GM19025 (cell line): ENCODE results near the gene VPS35.
A peak's percentile ranks its signal among the peaks of the same experiment; 100 is the strongest.

Experiments used
- ATAC-seq: cut with Tn5 transposase; IDR thresholded peaks from one replicate; pipeline ENCODE4 v1.9.1; 2021; ENCODE audit warnings: mild to moderate bottlenecking, low read depth, moderate library complexity; ENCODE audit not compliant: unreplicated experiment

The VPS35 gene

GRCh38 chr16:46714797-46715591 lies 26.0 kb upstream of the VPS35 start:
- ATAC-seq: no peak

- ATAC-seq: no peak
These were observed 24.7 kb upstream of the VPS35 start for GRCh38 chr16:46713634-46714033.

GRCh38 chr16:46712911-46713310 lies 23.9 kb upstream of the VPS35 start:
- no peak for ATAC-seq

GRCh38 chr16:46711106-46712058 lies 22.4 kb upstream of the VPS35 start:
- ATAC-seq: no peak

GRCh38 chr16:46709469-46710005 lies 20.6 kb upstream of the VPS35 start:
- ATAC-seq: no peak

- no peak for ATAC-seq
These were observed 17.7 kb upstream of the VPS35 start for GRCh38 chr16:46706642-46707041.

- ATAC-seq: no peak
These were observed 13.1 kb upstream of the VPS35 start for GRCh38 chr16:46702030-46702429.

- ATAC-seq: no peak
These were observed 12.6 kb upstream of the VPS35 start for GRCh38 chr16:46701615-46702014.

GRCh38 chr16:46700048-46700447 lies 11.1 kb upstream of the VPS35 start:
- no peak for ATAC-seq

GRCh38 chr16:46696957-46697356 lies 8.0 kb upstream of the VPS35 start:
- no peak for ATAC-seq

- ATAC-seq: no peak
These were observed 7.0 kb upstream of the VPS35 start for GRCh38 chr16:46695937-46696336.

GRCh38 chr16:46693598-46693997 lies 4.6 kb upstream of the VPS35 start:
- ATAC-seq: no peak

GRCh38 chr16:46691726-46692125 lies 2.7 kb upstream of the VPS35 start:
- ATAC-seq: no peak

- ATAC-seq: no peak
These were observed 1.6 kb upstream of the VPS35 start for GRCh38 chr16:46690281-46691178.

GRCh38 chr16:46689365-46690280 lies 645 bp upstream of the VPS35 start, which contains the start of gene ORC6:
TSS of gene ORC6 (plus strand) at chr16:46689659. CDS start at chr16:46689706, 47 bp downstream.
- peak; percentile 74 for ATAC-seq

- ATAC-seq: no peak
These were observed 801 bp downstream of the VPS35 start for GRCh38 chr16:46688101-46688653.

GRCh38 chr16:46687486-46687885 lies 1.5 kb downstream of the VPS35 start:
- ATAC-seq: no peak

GRCh38 chr16:46686815-46687473 lies 2.0 kb downstream of the VPS35 start:
- no peak for ATAC-seq
